Measurements from ENCODE around the gene AOX1.

GRCh38 chr2:200591308-200591707 is 5.5 kb downstream of the AOX1 start:
- TF ChIP-seq CTCF (IDR thresholded peaks at IDR 0.05; ENCODE audit: insufficient read depth, low read depth, low read length) (no peak), EZH2 (IDR thresholded peaks at IDR 0.05; ENCODE audit: insufficient read depth, low read length) (no peak)
